Panc1 (cell line): ENCODE data around the gene ETFDH.

ENCODE experiments used
- CTCF ChIP-seq: fragments of 450-650 bp; IDR thresholded peaks from 2 replicates; pipeline ENCODE4 v1.5.1; 2017; ENCODE audit warnings: mild to moderate bottlenecking
- POLR2AphosphoS5 ChIP-seq: IDR thresholded peaks from 2 replicates; pipeline ENCODE4 v1.6.1; 2012; ENCODE audit warnings: mild to moderate bottlenecking, low read depth, low read length, moderate library complexity
- REST ChIP-seq, 2 experiments: IDR thresholded peaks; 2 replicates each; pipeline ENCODE4 v1.6.1; 2011 to 2012; ENCODE audit warnings: low read depth in 2 of 2, control low read depth in 1 of 2, low read length in 1 of 2, mild to moderate bottlenecking in 1 of 2, moderate library complexity in 1 of 2; ENCODE audit not compliant: insufficient read depth in 1 of 2
- SIN3A ChIP-seq: IDR thresholded peaks from 2 replicates; pipeline ENCODE4 v1.6.1; 2012; ENCODE audit warnings: low read depth, mild to moderate bottlenecking, low read length, moderate library complexity, borderline replicate concordance; ENCODE audit not compliant: insufficient read depth
- TCF7L2 ChIP-seq: IDR thresholded peaks from 2 replicates; pipeline ENCODE4 v1.6.1; 2011; ENCODE audit warnings: mild to moderate bottlenecking, low read depth, low read length, inconsistent platforms

GRCh38 chr4:158688813-158689212 lies 16.7 kb downstream of the ETFDH start:
- no peak for TF ChIP-seq CTCF
- TF ChIP-seq POLR2AphosphoS5: no peak
- TF ChIP-seq REST (IDR thresholded peaks at IDR 0.05; ENCODE audit: insufficient read depth in 1 of 2, low read depth in 2 of 2, low read length in 1 of 2): no peak
- TF ChIP-seq SIN3A: no peak
- no peak for TF ChIP-seq TCF7L2
